GM18909 (cell line): ENCODE data around the gene EXOSC10.
"Not testable (repeated sequence)": the region's sequence is repeated elsewhere in the genome, so short reads cannot be mapped to it uniquely, and the experiment has no call there.

ENCODE experiments used
- ATAC-seq: cut with Tn5 transposase; IDR thresholded peaks from one replicate; pipeline ENCODE4 v1.9.1; 2021; ENCODE audit warnings: mild to moderate bottlenecking; ENCODE audit not compliant: unreplicated experiment, poor library complexity

Gene EXOSC10

GRCh38 chr1:11024154-11024873 lies 75.4 kb downstream of the EXOSC10 start:
- ATAC-seq, result no peak

DNA sequence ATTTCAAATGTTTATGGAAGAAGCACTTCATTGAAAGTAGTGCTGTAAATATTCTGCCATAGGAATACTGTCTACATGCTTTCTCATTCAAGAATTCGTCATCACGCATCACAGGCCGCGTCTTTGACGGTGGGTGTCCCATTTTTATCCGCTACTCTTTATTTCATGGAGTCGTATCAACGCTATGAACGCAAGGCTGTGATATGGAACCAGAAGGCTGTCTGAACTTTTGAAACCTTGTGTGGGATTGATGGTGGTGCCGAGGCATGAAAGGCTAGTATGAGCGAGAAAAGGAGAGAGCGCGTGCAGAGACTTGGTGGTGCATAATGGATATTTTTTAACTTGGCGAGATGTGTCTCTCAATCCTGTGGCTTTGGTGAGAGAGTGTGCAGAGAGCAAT lies 76.5 kb downstream of the EXOSC10 start:
- ATAC-seq, result no peak

- ATAC-seq, result no peak
Observed at GRCh38 chr1:11019971-11020370, 79.7 kb downstream of the EXOSC10 start.

GRCh38 chr1:11019358-11019757 lies 80.3 kb downstream of the EXOSC10 start:
- not testable (repeated sequence) for ATAC-seq
